Prostate gland (tissue), 2 donors: ENCODE measurements around the gene ADGRD1. TPM values are rescaled to one million over a fixed set of nuclear protein-coding genes. Genes with fewer than 3 reads are reported as not detected.

ENCODE experiments used
- DNase-seq: peaks from one replicate; pipeline ENCODE4 v3.0.0-alpha.2; 2019; ENCODE audit warnings: low spot score
- H3K27ac ChIP-seq, 2 donors: fragments of 200-600 bp; sonication (generic); 2 replicates each; pipeline ENCODE4 v1.5.1; 2017 to 2019
- H3K27me3 ChIP-seq: fragments of 200-600 bp; sonication (generic); replicated peaks from 2 replicates; pipeline ENCODE4 v1.5.1; 2019; ENCODE audit not compliant: insufficient read depth
- H3K36me3 ChIP-seq, 2 donors: fragments of 200-600 bp; sonication (generic); 1 replicate in 1 of 2; 2 replicates in 1 of 2; pipeline versions ENCODE4 v1.5.1 to v1.8.1; 2017 to 2019
- H3K4me1 ChIP-seq: fragments of 200-600 bp; sonication (generic); replicated peaks from 2 replicates; pipeline ENCODE4 v1.5.1; 2019
- H3K4me3 ChIP-seq, 2 donors: fragments of 200-600 bp; sonication (generic); 2 replicates each; pipeline ENCODE4 v1.5.1; 2017 to 2019
- H3K9me3 ChIP-seq: fragments of 200-600 bp; sonication (generic); 2 replicates; pipeline ENCODE4 v1.5.1; 2017
- CTCF ChIP-seq, 4 experiments: fragments of 200-600 bp in 2 of 4; fragments of 450-650 bp in 2 of 4; sonication (generic) in 2 of 4; IDR thresholded peaks; 1 replicate in 3 of 4; 2 replicates in 1 of 4; pipeline ENCODE4 v1.5.1; 2016 to 2019; ENCODE audit warnings: antibody characterized with exemption in 4 of 4, mild to moderate bottlenecking in 2 of 4, moderate library complexity in 2 of 4
- POLR2A ChIP-seq: fragments of 450-650 bp; IDR thresholded peaks from one replicate; pipeline ENCODE4 v1.6.1; 2016; ENCODE audit warnings: antibody characterized with exemption, mild to moderate bottlenecking
- POLR2AphosphoS5 ChIP-seq: sonication (generic); formaldehyde crosslinking; IDR thresholded peaks from one replicate; pipeline ENCODE4 v1.6.1; 2017; ENCODE audit warnings: antibody characterized with exemption
- WGBS: methylation state at CpG from one replicate; pipeline ENCODE4 v1.1.5; 2018; 5-methylcytosine and 5-hydroxymethylcytosine counted together
- intact Hi-C: fragments of 100-400 bp; cut with DNase I; formaldehyde crosslinking; loops from one replicate; pipeline ENCODE4 v1.14.2; 2022
- total RNA-seq, 2 donors: library from RNA; depleted of rRNA; stranded (reverse); fragments of >200 nt; gene quantifications; one replicate each; pipeline ENCODE4 v1.1.0, GENCODE V29; 2016

ADGRD1 gene
- total RNA-seq, 2 donors from 2014 or later, result 4.3 to 20.9 TPM

- Histone ChIP-seq H3K27me3 (no peaks in the 10 kb centered on the region), H3K36me3 (no peaks in the 10 kb centered on the region), H3K9me3 (no peaks in the 10 kb centered on the region), H3K27ac (no peak overlapping the region), H3K4me3 (no peak overlapping the region), H3K4me1 (no peaks in the 10 kb centered on the region)
- intact Hi-C loops, result no loop called here
- TF ChIP-seq POLR2A (no peak), CTCF (IDR thresholded peaks at IDR 0.05) (no peak), POLR2AphosphoS5 (no peak)
- no peak for DNase-seq
- WGBS, result 92% methylated on average over 15 of the region's 15 CpGs
Measured at GRCh38 chr12:131052063-131052781, 98.5 kb downstream of the ADGRD1 start.

- intact Hi-C loops, result no loop called here
- no peak overlapping the region for H3K4me3 ChIP-seq
- no peaks in the 10 kb centered on the region for H3K27me3 ChIP-seq
- no peaks in the 10 kb centered on the region for H3K4me1 ChIP-seq
- 91% methylated on average over 5 of the region's 5 CpGs for WGBS
- no peak overlapping the region for H3K27ac ChIP-seq
- DNase-seq, result no peak
- TF ChIP-seq POLR2A, result no peak
- no peak for TF ChIP-seq CTCF (IDR thresholded peaks at IDR 0.05)
- TF ChIP-seq POLR2AphosphoS5, result no peak
- H3K36me3 ChIP-seq, result no peaks in the 10 kb centered on the region
- no peaks in the 10 kb centered on the region for H3K9me3 ChIP-seq
Measured at GRCh38 chr12:131052929-131053328, 99.2 kb downstream of the ADGRD1 start.

GRCh38 chr12:131053567-131053966 is 99.9 kb downstream of the ADGRD1 start:
- intact Hi-C loops, result no loop called here
- Histone ChIP-seq H3K36me3 (no peaks in the 10 kb centered on the region), H3K4me3 (no peak overlapping the region), H3K4me1 (no peaks in the 10 kb centered on the region), H3K27ac (no peak overlapping the region), H3K27me3 (no peaks in the 10 kb centered on the region), H3K9me3 (no peaks in the 10 kb centered on the region)
- no peak for DNase-seq
- no peak for TF ChIP-seq CTCF (IDR thresholded peaks at IDR 0.05)
- TF ChIP-seq POLR2A, result no peak
- TF ChIP-seq POLR2AphosphoS5, result no peak
- 76% methylated on average over 6 of the region's 6 CpGs for WGBS

- no peak for TF ChIP-seq POLR2A
- no peak for TF ChIP-seq CTCF (IDR thresholded peaks at IDR 0.05)
- TF ChIP-seq POLR2AphosphoS5, result no peak
- WGBS, result 87% methylated on average over 19 of the region's 19 CpGs
- DNase-seq, result no peak
- no peak overlapping the region for H3K4me3 ChIP-seq
- no peaks in the 10 kb centered on the region for H3K4me1 ChIP-seq
- H3K36me3 ChIP-seq, result no peaks in the 10 kb centered on the region
- H3K27me3 ChIP-seq, result no peaks in the 10 kb centered on the region
- intact Hi-C loops, result no loop called here
- H3K9me3 ChIP-seq, result no peaks in the 10 kb centered on the region
- no peak overlapping the region for H3K27ac ChIP-seq
Measured at GRCh38 chr12:131054345-131055092, 100.8 kb downstream of the ADGRD1 start.

GRCh38 chr12:131055093-131055465 is 101.4 kb downstream of the ADGRD1 start:
- H3K36me3 ChIP-seq, result no peaks in the 10 kb centered on the region
- DNase-seq, result no peak
- H3K9me3 ChIP-seq, result no peaks in the 10 kb centered on the region
- no peak overlapping the region for H3K4me3 ChIP-seq
- no peak overlapping the region for H3K27ac ChIP-seq
- no peaks in the 10 kb centered on the region for H3K4me1 ChIP-seq
- no peak for TF ChIP-seq POLR2AphosphoS5
- no peak for TF ChIP-seq CTCF (IDR thresholded peaks at IDR 0.05)
- TF ChIP-seq POLR2A, result no peak
- intact Hi-C loops, result no loop called here
- no peaks in the 10 kb centered on the region for H3K27me3 ChIP-seq
- 71% methylated on average over 9 of the region's 9 CpGs for WGBS
